ENCODE measurements around the gene MGAT3. TPM values are rescaled to one million over a fixed set of nuclear protein-coding genes. Genes with fewer than 3 reads are reported as not detected.

MGAT3 gene
- total RNA-seq, 1 experiment from 2014 or later, result 0.20 TPM

GRCh38 chr22:39525658-39525975, 68.8 kb downstream of the MGAT3 start:
- H4K20me1 ChIP-seq (ENCODE audit: insufficient read depth), result peaks cover 25% of the 10 kb centered on the region; the same call in 1 of the 2 replicates
- no TSS peak for BruUV-seq (replicated peaks)

GRCh38 chr22:39526736-39527171, 69.9 kb downstream of the MGAT3 start:
- TF ChIP-seq REST (IDR thresholded peaks at IDR 0.05; ENCODE audit: low read depth) (no peak), YY1 (IDR thresholded peaks at IDR 0.05; ENCODE audit: extremely low read depth, insufficient replicate concordance, low read depth, low read length) (no peak), ZNF274 (IDR thresholded peaks at IDR 0.05; ENCODE audit: low read depth, low read length) (no peak), SRF (IDR thresholded peaks at IDR 0.05; ENCODE audit: low read depth) (no peak), EGR1 (IDR thresholded peaks at IDR 0.05; ENCODE audit: low read depth) (no peak), CEBPB (IDR thresholded peaks at IDR 0.05; ENCODE audit: low read depth) (no peak), ELF1 (IDR thresholded peaks at IDR 0.05; ENCODE audit: borderline replicate concordance, low read depth) (no peak), FOSL1 (IDR thresholded peaks at IDR 0.05; ENCODE audit: low read depth) (no peak), EZH2phosphoT487 (IDR thresholded peaks at IDR 0.05; ENCODE audit: borderline replicate concordance) (no peak), CBX3 (IDR thresholded peaks at IDR 0.05; ENCODE audit: low read depth) (no peak)
- no peaks in the 10 kb centered on the region for H3K27me3 ChIP-seq (ENCODE audit: insufficient read depth, low read length)
- peaks cover 24 to 46% of the 10 kb centered on the region in 2 experiments for H3K4me1 ChIP-seq (ENCODE audit: control insufficient read depth in 1 of 2, insufficient read depth in 2 of 2, low read length in 2 of 2)
- intact Hi-C loops (cut with micrococcal nuclease), result no loop called here
- peak overlapping the region; percentile 40 for H3K27ac ChIP-seq (ENCODE audit: low read depth, low read length)
- peaks cover 13 to 49% of the 10 kb centered on the region in 2 experiments for H3K36me3 ChIP-seq (ENCODE audit: control insufficient read depth in 1 of 2, insufficient read depth in 2 of 2, low read length in 2 of 2)
- H2AFZ ChIP-seq (ENCODE audit: low read depth, low read length, poor library complexity, severe bottlenecking), result no peak overlapping the region
- H3K9me3 ChIP-seq (ENCODE audit: control insufficient read depth in 1 of 2, insufficient read depth in 1 of 2, low read depth in 1 of 2, low read length in 2 of 2), result no peaks in the 10 kb centered on the region
- H3K79me2 ChIP-seq (ENCODE audit: insufficient read depth, low read length), result peaks cover 59% of the 10 kb centered on the region
- no peak for DNase-seq (ENCODE audit: low read depth, low spot score)
- no peak overlapping the region for H3K4me3 ChIP-seq (replicated peaks in 1 of 2; ENCODE audit: low read depth in 1 of 2, low read length in 2 of 2)
- RAD21 ChIA-PET (ENCODE audit: low non-redundant PET in 1 of 2, low total read pairs in 2 of 2, uncharacterized antibody in 2 of 2, unreplicated experiment in 2 of 2), result no interaction called here
- CTCF ChIA-PET, result interaction anchor here (0.7 to 2.1 kb wide), 3 partner anchors 31 to 36 kb away, joined by 3 to 7 read pairs (median 5); no protein-coding TSS in a partner anchor
- peaks cover 19% of the 10 kb centered on the region; the same call in 1 of the 2 replicates for H4K20me1 ChIP-seq (ENCODE audit: insufficient read depth)
- H3K9me2 ChIP-seq (ENCODE audit: insufficient read depth), result no peaks in the 10 kb centered on the region
- no peak overlapping the region for H3K4me2 ChIP-seq (ENCODE audit: low read length)
- no peak for ATAC-seq
- H3K9ac ChIP-seq (ENCODE audit: low read length), result no peak overlapping the region
- BruUV-seq (replicated peaks), result no TSS peak
- POLR2A ChIA-PET, result interaction anchor here (0.6 kb wide), 1 partner anchor 48 kb away, joined by 4 read pairs; no protein-coding TSS in a partner anchor

More at GRCh38 chr22:39525658-39525975, 68.8 kb downstream of the MGAT3 start:
- Histone ChIP-seq H3K9me2 (ENCODE audit: insufficient read depth) (no peaks in the 10 kb centered on the region), H3K4me2 (ENCODE audit: low read length) (no peak overlapping the region), H3K4me3 (replicated peaks in 1 of 2; ENCODE audit: low read depth in 1 of 2, low read length in 2 of 2) (no peak overlapping the region), H2AFZ (ENCODE audit: low read depth, low read length, poor library complexity, severe bottlenecking) (no peak overlapping the region), H3K9me3 (ENCODE audit: control insufficient read depth in 1 of 2, insufficient read depth in 1 of 2, low read depth in 1 of 2, low read length in 2 of 2) (no peaks in the 10 kb centered on the region), H3K36me3 (ENCODE audit: control insufficient read depth in 1 of 2, insufficient read depth in 2 of 2, low read length in 2 of 2) (peaks cover 19 to 53% of the 10 kb centered on the region in 2 experiments), H3K9ac (ENCODE audit: low read length) (no peak overlapping the region), H3K27ac (ENCODE audit: low read depth, low read length) (peak overlapping the region; percentile 24; the same call in 1 of the 2 replicates), H3K27me3 (ENCODE audit: insufficient read depth, low read length) (no peaks in the 10 kb centered on the region), H3K4me1 (ENCODE audit: control insufficient read depth in 1 of 2, insufficient read depth in 2 of 2, low read length in 2 of 2) (peaks cover 14 to 39% of the 10 kb centered on the region in 2 experiments; a peak in 3 of 4 replicates), H3K79me2 (ENCODE audit: insufficient read depth, low read length) (peaks cover 59% of the 10 kb centered on the region)
- no peak for TF ChIP-seq SIN3A (IDR thresholded peaks at IDR 0.05; ENCODE audit: low read depth)
- TF ChIP-seq YY1 (IDR thresholded peaks at IDR 0.05; ENCODE audit: extremely low read depth, insufficient replicate concordance, low read depth, low read length), result no peak
- ChIA-PET CTCF (interaction anchor here (0.8 to 3.9 kb wide), 2 partner anchors 24 to 29 kb away, joined by 3 to 11 read pairs; partner anchors contain the start of gene MIEF1), POLR2A (no interaction called here), RAD21 (ENCODE audit: low non-redundant PET in 1 of 2, low total read pairs in 2 of 2, uncharacterized antibody in 2 of 2, unreplicated experiment in 2 of 2) (no interaction called here)
- DNase-seq (ENCODE audit: low read depth, low spot score) (no peak), ATAC-seq (no peak)
- intact Hi-C loops (cut with micrococcal nuclease), result no loop called here

Data from HCT116 (cell line).